ENCODE measurements around the gene PPP1R15B. TPM values are rescaled to one million over a fixed set of nuclear protein-coding genes. Genes with fewer than 3 reads are reported as not detected.

PPP1R15B gene
- total RNA-seq, 1 donor from 2014 or later, result 42.1 TPM

GRCh38 chr1:204398197-204399125 is 13.2 kb downstream of the PPP1R15B start:
- no peaks in the 10 kb centered on the region for H3K27me3 ChIP-seq (ENCODE audit: control insufficient read depth, insufficient read depth, low read length)
- DNase-seq (ENCODE audit: low read depth), result no peak
- no peak overlapping the region for H3K4me3 ChIP-seq (ENCODE audit: low read depth, low read length)
- TF ChIP-seq, protein P1, sequence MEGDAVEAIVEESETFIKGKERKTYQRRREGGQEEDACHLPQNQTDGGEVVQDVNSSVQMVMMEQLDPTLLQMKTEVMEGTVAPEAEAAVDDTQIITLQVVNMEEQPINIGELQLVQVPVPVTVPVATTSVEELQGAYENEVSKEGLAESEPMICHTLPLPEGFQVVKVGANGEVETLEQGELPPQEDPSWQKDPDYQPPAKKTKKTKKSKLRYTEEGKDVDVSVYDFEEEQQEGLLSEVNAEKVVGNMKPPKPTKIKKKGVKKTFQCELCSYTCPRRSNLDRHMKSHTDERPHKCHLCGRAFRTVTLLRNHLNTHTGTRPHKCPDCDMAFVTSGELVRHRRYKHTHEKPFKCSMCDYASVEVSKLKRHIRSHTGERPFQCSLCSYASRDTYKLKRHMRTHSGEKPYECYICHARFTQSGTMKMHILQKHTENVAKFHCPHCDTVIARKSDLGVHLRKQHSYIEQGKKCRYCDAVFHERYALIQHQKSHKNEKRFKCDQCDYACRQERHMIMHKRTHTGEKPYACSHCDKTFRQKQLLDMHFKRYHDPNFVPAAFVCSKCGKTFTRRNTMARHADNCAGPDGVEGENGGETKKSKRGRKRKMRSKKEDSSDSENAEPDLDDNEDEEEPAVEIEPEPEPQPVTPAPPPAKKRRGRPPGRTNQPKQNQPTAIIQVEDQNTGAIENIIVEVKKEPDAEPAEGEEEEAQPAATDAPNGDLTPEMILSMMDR (IDR thresholded peaks at IDR 0.05; ENCODE audit: insufficient read depth, low read length, poor library complexity, severe bottlenecking), result peak; percentile 90
- no peaks in the 10 kb centered on the region for H3K36me3 ChIP-seq (ENCODE audit: control insufficient read depth, insufficient read depth, low read length)

DNA sequence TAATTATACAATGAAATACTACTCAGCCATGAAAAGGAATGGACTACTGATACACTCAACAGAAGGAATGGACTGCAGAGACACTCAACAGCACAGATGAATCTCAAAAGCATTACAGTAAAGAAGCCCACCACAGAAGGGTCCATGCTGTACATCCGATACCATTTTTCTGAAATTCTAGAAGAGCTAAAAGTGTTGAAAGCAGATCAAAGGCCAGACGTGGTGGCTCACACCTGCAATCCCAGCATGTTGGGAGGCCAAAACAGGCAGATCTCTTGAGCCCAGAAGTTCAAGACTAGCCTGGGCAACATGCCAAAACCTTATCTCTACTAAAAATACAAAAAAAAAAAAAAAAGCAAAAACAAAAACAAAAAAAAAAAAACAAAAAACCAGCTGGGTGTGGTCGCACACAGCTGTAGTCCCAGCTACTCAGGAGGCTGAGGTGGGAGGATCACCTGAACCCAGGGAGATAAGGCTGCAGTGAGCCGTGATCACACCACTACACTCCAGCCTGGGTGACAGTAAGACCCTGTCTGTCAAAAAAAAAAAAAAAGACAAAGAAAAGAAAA is 15.5 kb downstream of the PPP1R15B start:
- H3K36me3 ChIP-seq (ENCODE audit: control insufficient read depth, insufficient read depth, low read length), result no peaks in the 10 kb centered on the region
- no peak for DNase-seq (ENCODE audit: low read depth)
- TF ChIP-seq, protein P1 (IDR thresholded peaks at IDR 0.05; ENCODE audit: insufficient read depth, low read length, poor library complexity, severe bottlenecking), result no peak
- H3K4me3 ChIP-seq (ENCODE audit: low read depth, low read length), result no peak overlapping the region
- no peaks in the 10 kb centered on the region for H3K27me3 ChIP-seq (ENCODE audit: control insufficient read depth, insufficient read depth, low read length)

DNA sequence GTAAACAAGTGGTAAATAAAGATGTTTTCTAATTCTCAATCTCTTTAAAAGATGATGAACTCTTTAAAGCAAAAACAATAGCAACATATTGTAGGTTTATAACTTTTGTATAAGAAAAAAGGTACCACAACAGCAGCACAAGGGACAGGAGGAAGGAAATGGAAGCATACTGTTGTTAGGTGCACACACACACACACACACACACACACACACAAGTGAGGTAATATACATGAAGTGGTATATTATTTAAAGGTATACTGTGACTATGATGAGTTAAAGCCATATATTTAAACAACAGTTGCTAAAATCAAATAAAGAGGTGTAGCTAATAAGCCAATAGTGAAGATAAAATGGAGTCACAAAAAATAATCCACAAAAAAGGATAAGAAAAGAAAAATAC is 20.0 kb downstream of the PPP1R15B start:
- Histone ChIP-seq H3K27me3 (ENCODE audit: control insufficient read depth, insufficient read depth, low read length) (no peaks in the 10 kb centered on the region), H3K36me3 (ENCODE audit: control insufficient read depth, insufficient read depth, low read length) (no peaks in the 10 kb centered on the region), H3K4me3 (ENCODE audit: low read depth, low read length) (no peak overlapping the region)
- DNase-seq (ENCODE audit: low read depth), result no peak
- TF ChIP-seq, protein P1 (IDR thresholded peaks at IDR 0.05; ENCODE audit: insufficient read depth, low read length, poor library complexity, severe bottlenecking), result no peak

- H3K4me3 ChIP-seq (ENCODE audit: low read depth, low read length), result no peak overlapping the region
- TF ChIP-seq, protein P1 (IDR thresholded peaks at IDR 0.05; ENCODE audit: insufficient read depth, low read length, poor library complexity, severe bottlenecking), result no peak
- no peaks in the 10 kb centered on the region for H3K36me3 ChIP-seq (ENCODE audit: control insufficient read depth, insufficient read depth, low read length)
- no peaks in the 10 kb centered on the region for H3K27me3 ChIP-seq (ENCODE audit: control insufficient read depth, insufficient read depth, low read length)
- no peak for DNase-seq (ENCODE audit: low read depth)
These were observed 20.7 kb downstream of the PPP1R15B start for GRCh38 chr1:204390751-204391466.

DNA sequence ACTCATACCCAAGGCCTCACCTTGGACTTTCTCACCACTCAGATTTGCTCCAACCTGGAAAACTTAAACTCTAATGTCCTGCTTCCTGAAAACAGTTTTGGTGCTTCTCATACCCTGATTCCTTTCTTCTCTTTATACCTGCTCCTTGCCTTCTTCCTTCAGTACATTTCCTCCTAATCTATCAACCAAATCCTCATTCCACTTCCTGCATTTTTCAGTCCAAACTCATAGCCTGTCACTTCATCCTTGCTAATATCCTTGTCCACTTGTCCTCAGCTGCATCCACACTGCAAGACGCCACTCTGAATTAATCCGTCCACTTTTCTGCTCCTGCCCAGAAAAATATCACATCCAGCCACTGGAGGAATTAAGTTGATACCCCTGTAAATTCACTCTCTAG is 25.9 kb downstream of the PPP1R15B start:
- H3K27me3 ChIP-seq (ENCODE audit: control insufficient read depth, insufficient read depth, low read length), result no peaks in the 10 kb centered on the region
- DNase-seq (ENCODE audit: low read depth), result no peak
- TF ChIP-seq, protein P1 (IDR thresholded peaks at IDR 0.05; ENCODE audit: insufficient read depth, low read length, poor library complexity, severe bottlenecking), result no peak
- H3K36me3 ChIP-seq (ENCODE audit: control insufficient read depth, insufficient read depth, low read length), result no peaks in the 10 kb centered on the region
- no peak overlapping the region for H3K4me3 ChIP-seq (ENCODE audit: low read depth, low read length)
